K562 (cell line): ENCODE measurements around the gene HMCN2. TPM values are rescaled to one million over a fixed set of nuclear protein-coding genes. Genes with fewer than 3 reads are reported as not detected.

Source experiments
- ATAC-seq: fragments of 200-7000 bp; cut with Tn5 transposase; 3 replicates; pipeline ENCODE4 v1.9.1; 2020; ENCODE audit warnings: moderate library complexity
- BruUV-seq: library from RNA; stranded (reverse); fragments of 400-500 nt; replicated peaks from 2 replicates; lab custom pipeline; 2021; lab: Mats Ljungman, UMichigan
- CTCF ChIA-PET: fragments of 300-600 bp; formaldehyde crosslinking; extraction: SDS; loops from one replicate; lab custom pipeline; 2021; ENCODE audit warnings: low intra/inter-chr PET ratio; lab: Yijun Ruan, JAX
- POLR2A ChIA-PET: fragments of 300-600, 350-650 bp; sonication (Branson Sonifier 250); formaldehyde crosslinking; extraction: SDS; loops from one replicate; lab custom pipeline; 2021; ENCODE audit warnings: antibody characterized with exemption, inconsistent platforms; lab: Yijun Ruan, JAX
- DNase-seq, 4 experiments: peaks; one replicate each; pipeline versions ENCODE4 v3.0.0 to v3.0.0-alpha.2; 2011 to 2018; ENCODE audit warnings: low spot score in 3 of 4, mixed read lengths in 3 of 4; ENCODE audit errors: extremely low read depth in 1 of 4
- FAIRE-seq: peaks from 2 replicates; lab custom pipeline; 2011; peaks lifted over from hg19 to GRCh38; lab: Jason Lieb, UNC
- H2AFZ ChIP-seq: 2 replicates; pipeline ENCODE4 v1.6.0; 2011; ENCODE audit warnings: low read depth, low read length, control low read depth, inconsistent platforms
- H3K27ac ChIP-seq: fragments of 200-600 bp; 3 replicates; pipeline ENCODE4 v1.8.0; 2011; ENCODE audit warnings: low read depth, mild to moderate bottlenecking, control low read depth, inconsistent platforms, low read length, moderate library complexity, mixed read lengths; ENCODE audit errors: extremely low read depth
- H3K27me3 ChIP-seq, 2 experiments: fragments of 300-600 bp in 1 of 2; 2 replicates in 1 of 2; 3 replicates in 1 of 2; pipeline versions ENCODE4 v1.6.0 to v1.8.0; 2011; ENCODE audit warnings: inconsistent platforms in 2 of 2, low read length in 2 of 2, mild to moderate bottlenecking in 1 of 2, mixed read lengths in 1 of 2, moderate library complexity in 1 of 2; ENCODE audit not compliant: control insufficient read depth in 2 of 2, insufficient read depth in 2 of 2
- H3K36me3 ChIP-seq: fragments of 300-600 bp; 3 replicates; pipeline ENCODE4 v1.8.0; 2011; ENCODE audit warnings: mild to moderate bottlenecking, low read length, inconsistent platforms; ENCODE audit not compliant: control insufficient read depth, insufficient read depth
- H3K4me1 ChIP-seq, 2 experiments: fragments of 200-600 bp in 1 of 2; replicated peaks in 1 of 2; 2 replicates in 1 of 2; 3 replicates in 1 of 2; pipeline versions ENCODE4 v1.5.1 to v1.8.0; 2011; ENCODE audit warnings: inconsistent platforms in 2 of 2, low read length in 2 of 2, mild to moderate bottlenecking in 1 of 2, mixed read lengths in 1 of 2, moderate library complexity in 1 of 2; ENCODE audit not compliant: control insufficient read depth in 2 of 2, insufficient read depth in 2 of 2
- H3K4me2 ChIP-seq: 2 replicates; pipeline ENCODE4 v1.6.1; 2011; ENCODE audit warnings: low read length, control low read depth, inconsistent platforms, mixed read lengths; ENCODE audit not compliant: insufficient read depth
- H3K4me3 ChIP-seq: fragments of 200-600 bp; sonication (generic), shearing (Covaris generic); 2 replicates; pipeline ENCODE4 v1.5.1; 2016; ENCODE audit warnings: control low read depth, inconsistent platforms
- H3K79me2 ChIP-seq: fragments of 200-600 bp; 3 replicates; pipeline ENCODE4 v1.8.0; 2011; ENCODE audit warnings: low read length, inconsistent platforms; ENCODE audit not compliant: control insufficient read depth, insufficient read depth
- H3K9ac ChIP-seq, 2 experiments: 2 replicates each; pipeline versions ENCODE4 v1.6.0 to v1.6.1; 2011; ENCODE audit warnings: low read depth in 2 of 2, low read length in 2 of 2, control low read depth in 1 of 2, inconsistent platforms in 1 of 2, mild to moderate bottlenecking in 1 of 2, mixed read lengths in 1 of 2; ENCODE audit not compliant: insufficient read depth in 1 of 2
- H3K9me1 ChIP-seq: one replicate; pipeline ENCODE4 v1.6.0; 2011; ENCODE audit warnings: inconsistent platforms, mild to moderate bottlenecking, low read length, moderate library complexity; ENCODE audit not compliant: control insufficient read depth, insufficient read depth
- H3K9me3 ChIP-seq: replicated peaks from 2 replicates; pipeline ENCODE4 v1.5.1; 2011; ENCODE audit warnings: low read depth, low read length, inconsistent platforms; ENCODE audit not compliant: control insufficient read depth, insufficient read depth
- H4K20me1 ChIP-seq: replicated peaks from 2 replicates; pipeline ENCODE4 v1.6.1; 2011; ENCODE audit warnings: low read length, inconsistent platforms, mixed read lengths; ENCODE audit not compliant: control insufficient read depth, insufficient read depth
- EGR1 ChIP-seq: fragments of 450-650 bp; conservative IDR thresholded peaks from 2 replicates; pipeline ENCODE4 v1.6.1; 2017; ENCODE audit warnings: mild to moderate bottlenecking
- MED1 ChIP-seq: sonication (generic); formaldehyde crosslinking; IDR thresholded peaks from 2 replicates; pipeline ENCODE4 v1.8.1; 2023; ENCODE audit warnings: missing genetic modification reagents, borderline replicate concordance
- NFATC3 ChIP-seq: fragments of 450-650 bp; IDR thresholded peaks from 2 replicates; pipeline ENCODE4 v1.6.1; 2017; ENCODE audit warnings: mild to moderate bottlenecking
- NFIC ChIP-seq: fragments of 450-650 bp; IDR thresholded peaks from 2 replicates; pipeline ENCODE4 v1.6.1; 2017; ENCODE audit warnings: mild to moderate bottlenecking, inconsistent platforms
- ZNF277 ChIP-seq: fragments of 250-450 bp; sonication (Bioruptor Pico); IDR thresholded peaks from 2 replicates; pipeline ENCODE4 v1.8.0; 2022; ENCODE audit warnings: inconsistent platforms, mild to moderate bottlenecking, moderate library complexity, borderline replicate concordance
- ZNF347 ChIP-seq: fragments of 450-650 bp; formaldehyde crosslinking; IDR thresholded peaks from 2 replicates; pipeline ENCODE4 v1.4.0; 2020; ENCODE audit warnings: low read depth, mild to moderate bottlenecking, moderate library complexity
- WGBS: fragments of 100-300 bp; shearing (Covaris generic); methylation state at CpG from one replicate; pipeline ENCODE4 v1.1.6; 2016; ENCODE audit warnings: low coverage, mixed read lengths; ENCODE audit not compliant: insufficient coverage; ENCODE audit errors: missing lambda C conversion rate; 5-methylcytosine and 5-hydroxymethylcytosine counted together
- in situ Hi-C: fragments of 300-500 bp; cut with MboI; formaldehyde crosslinking; loops from 4 replicates; pipeline ENCODE4 v1.15.0; 2018; ENCODE audit warnings: inconsistent platforms, mixed read lengths
- intact Hi-C: fragments of 100-400 bp; cut with micrococcal nuclease; formaldehyde crosslinking; loops from 2 replicates; pipeline ENCODE4 v1.14.2; 2022
- polyA plus RNA-seq, 8 experiments: library from polyadenylated mRNA; depleted of rRNA in 4 of 8; stranded (reverse) in 5 of 8; unstranded in 3 of 8; fragments of >200 nt; fragmentation: Nextera tagmentation in 2 of 8; fragmentation: Illumina TruSeq in 1 of 8; extraction: Ambion mirVana in 2 of 8; extraction: Trizol in 1 of 8; gene quantifications; 2 replicates each; pipeline versions ENCODE4 v1.2.1 to v1.2.3, GENCODE V29; 2011 to 2014; ENCODE audit warnings: inconsistent platforms in 1 of 8, missing spikeins in 1 of 8
- total RNA-seq, 7 experiments: library from RNA; depleted of rRNA in 6 of 7; stranded (reverse); fragments of >200 nt in 6 of 7; fragmentation: Illumina TruSeq in 2 of 7; extraction: Trizol in 2 of 7; gene quantifications; 2 replicates each; pipeline versions ENCODE4 v1.2.1 to v1.2.3, GENCODE V29; 2011 to 2021; ENCODE audit warnings: low replicate concordance in 1 of 7

Gene HMCN2
- total and polyA plus RNA-seq, 9 of the 15 experiments (the other 6 are each of a cell fraction or from before 2014, with no cell fraction given): 0.01 TPM; not detected in 8

GRCh38 chr9:130432796-130433167, 167.2 kb downstream of the HMCN2 start:
- Histone ChIP-seq H3K36me3 (no peaks in the 10 kb centered on the region), H3K79me2 (no peaks in the 10 kb centered on the region), H3K27ac (no peak overlapping the region), H3K9me1 (no peaks in the 10 kb centered on the region), H3K27me3 (peaks cover 13 to 68% of the 10 kb centered on the region in 2 experiments; a peak in 4 of 5 replicates), H3K4me1 (peaks cover 0 to 36% of the 10 kb centered on the region in 2 experiments; a peak in 2 of 5 replicates), H3K9ac (no peak overlapping the region), H4K20me1 (0 out of 2 replicates have a peak, but pooled peaks cover 2% of the 10 kb centered on the region), H3K9me3 (peaks cover 3% of the 10 kb centered on the region; the same call in 1 of the 2 replicates)
- ChIA-PET CTCF (no interaction called here), POLR2A (no interaction called here)
- in situ Hi-C loops: no loop called here
- no TSS peak for BruUV-seq
- ATAC-seq: no peak
- WGBS: 15% methylated on average over 15 of the region's 16 CpGs
- TF ChIP-seq EGR1 (0 out of 2 replicates have a peak, but pooled peaks have one; percentile 20), NFATC3 (no peak)
- TF ChIP-seq, all 486 proteins: peak for 1
- no peak overlapping the region for H2AFZ ChIP-seq
- no peak for DNase-seq
- H3K4me2 ChIP-seq: no peak overlapping the region
- intact Hi-C loops: no loop called here
- FAIRE-seq: no peak
- H3K4me3 ChIP-seq: no peak overlapping the region

GRCh38 chr9:130433168-130433946, 167.8 kb downstream of the HMCN2 start:
- peaks cover 8 to 62% of the 10 kb centered on the region in 2 experiments; a peak in 4 of 5 replicates for H3K27me3 ChIP-seq
- H3K4me2 ChIP-seq: no peak overlapping the region
- no peaks in the 10 kb centered on the region for H3K79me2 ChIP-seq
- ATAC-seq (peak; percentile 36; the same call in 2 of the 3 replicates), FAIRE-seq (no peak), DNase-seq (no peak)
- ChIA-PET POLR2A (no interaction called here), CTCF (no interaction called here)
- 0 out of 2 replicates have a peak, but pooled peaks cover 2% of the 10 kb centered on the region for H4K20me1 ChIP-seq
- WGBS: 42% methylated on average over 48 of the region's 92 CpGs
- H3K36me3 ChIP-seq: no peaks in the 10 kb centered on the region
- peaks cover 0 to 30% of the 10 kb centered on the region in 2 experiments; a peak in 2 of 5 replicates for H3K4me1 ChIP-seq
- no peak overlapping the region for H3K27ac ChIP-seq
- no peaks in the 10 kb centered on the region for H3K9me1 ChIP-seq
- intact Hi-C loops: no loop called here
- no peak for TF ChIP-seq ZNF347 (CRISPR knock-in tag)
- TF ChIP-seq NFIC: no peak
- no peak for TF ChIP-seq ZNF277 (CRISPR knock-in tag)
- TF ChIP-seq MED1 (CRISPR knock-in tag): no peak
- no TSS peak for BruUV-seq
- H3K4me3 ChIP-seq: no peak overlapping the region
- H3K9me3 ChIP-seq: peaks cover 3% of the 10 kb centered on the region; the same call in 1 of the 2 replicates
- H2AFZ ChIP-seq: no peak overlapping the region
- H3K9ac ChIP-seq: no peak overlapping the region
- in situ Hi-C loops: no loop called here
